Uterus (tissue), 2 donors: ENCODE data around the gene SLC44A3.

Source experiments
- CTCF ChIP-seq, 4 experiments: fragments of 200-600 bp in 2 of 4; fragments of 450-650 bp in 2 of 4; sonication (generic) in 2 of 4; IDR thresholded peaks; one replicate each; pipeline ENCODE4 v1.5.1; 2016 to 2019; ENCODE audit warnings: antibody characterized with exemption in 4 of 4, mild to moderate bottlenecking in 2 of 4, moderate library complexity in 1 of 4
- POLR2A ChIP-seq, 2 donors: fragments of 450-650 bp; IDR thresholded peaks; one replicate each; pipeline ENCODE4 v1.6.1; 2016; ENCODE audit warnings: antibody characterized with exemption in 2 of 2, mild to moderate bottlenecking in 1 of 2, moderate library complexity in 1 of 2

GRCh38 chr1:94937820-94938219, 117.7 kb downstream of the SLC44A3 start:
- TF ChIP-seq CTCF (IDR thresholded peaks at IDR 0.05) (no peak), POLR2A (IDR thresholded peaks at IDR 0.05) (no peak)
